SK-MEL-5 (cell line): ENCODE data around the gene DCPS. TPM values are rescaled to one million over a fixed set of nuclear protein-coding genes. Genes with fewer than 3 reads are reported as not detected.

Experiments
- DNase-seq: peaks from one replicate; pipeline ENCODE4 v3.0.0-alpha.2; 2016; ENCODE audit warnings: low read depth, low spot score
- in situ Hi-C: cut with HindIII; loops from 2 replicates; pipeline ENCODE4 v1.10.0; 2016; ENCODE audit warnings: low sequenced_read_pairs, high pct_unique_total_duplicates, low pct_unique_long_range_greater_than_20kb
- total RNA-seq: library from RNA; depleted of rRNA; stranded (reverse); fragments of >200 nt; shearing (Covaris generic); gene quantifications from 2 replicates; pipeline ENCODE4 v1.2.3, GENCODE V29; 2014

The DCPS gene
- total RNA-seq, 1 experiment from 2014 or later = 9.5 TPM

- DNase-seq = no peak
- in situ Hi-C loops = no loop called here
Observed at GRCh38 chr11:126313826-126314225, 10.0 kb downstream of the DCPS start.

GRCh38 chr11:126317432-126317755 is 13.5 kb downstream of the DCPS start:
- no peak for DNase-seq
- in situ Hi-C loops = no loop called here

GRCh38 chr11:126317756-126318573 is 14.1 kb downstream of the DCPS start:
- in situ Hi-C loops = no loop called here
- no peak for DNase-seq

GRCh38 chr11:126318574-126319373 is 14.9 kb downstream of the DCPS start:
- DNase-seq = no peak
- in situ Hi-C loops = no loop called here

- in situ Hi-C loops = no loop called here
Observed at GRCh38 chr11:126319374-126319740, 15.5 kb downstream of the DCPS start.

GRCh38 chr11:126322996-126323395 is 19.1 kb downstream of the DCPS start:
- in situ Hi-C loops = no loop called here
- DNase-seq = no peak

More at GRCh38 chr11:126319374-126319740, 15.5 kb downstream of the DCPS start:
- no peak for DNase-seq

- in situ Hi-C loops = no loop called here
- DNase-seq = no peak
Observed at GRCh38 chr11:126327281-126328000, 23.6 kb downstream of the DCPS start.

GRCh38 chr11:126328001-126328390 is 24.1 kb downstream of the DCPS start:
- in situ Hi-C loops = no loop called here
- DNase-seq = no peak

- no peak for DNase-seq
- in situ Hi-C loops = no loop called here
Observed at GRCh38 chr11:126328444-126328843, 24.6 kb downstream of the DCPS start.

GRCh38 chr11:126328938-126329643 is 25.2 kb downstream of the DCPS start:
- no peak for DNase-seq
- in situ Hi-C loops = no loop called here

GRCh38 chr11:126329644-126330211 is 25.9 kb downstream of the DCPS start:
- in situ Hi-C loops = no loop called here
- no peak for DNase-seq

- no peak for DNase-seq
- in situ Hi-C loops = no loop called here
Observed at GRCh38 chr11:126331286-126331685, 27.4 kb downstream of the DCPS start.

GRCh38 chr11:126332221-126332711 is 28.4 kb downstream of the DCPS start:
- in situ Hi-C loops = no loop called here
- DNase-seq = no peak

- no peak for DNase-seq
- in situ Hi-C loops = no loop called here
Observed at GRCh38 chr11:126333142-126333541, 29.3 kb downstream of the DCPS start.

- DNase-seq = no peak
- in situ Hi-C loops = no loop called here
Observed at GRCh38 chr11:126334659-126335462, 31.0 kb downstream of the DCPS start.

GRCh38 chr11:126335463-126335760 is 31.6 kb downstream of the DCPS start:
- in situ Hi-C loops = no loop called here
- no peak for DNase-seq

GRCh38 chr11:126336138-126336541 is 32.3 kb downstream of the DCPS start:
- no peak for DNase-seq
- in situ Hi-C loops = no loop called here
